PC-9 (cell line): ENCODE measurements around the gene ME3.

Experiments used
- CTCF ChIP-seq: fragments of 200-600 bp; sonication (generic); conservative IDR thresholded peaks from 2 replicates; pipeline ENCODE4 v1.6.1; 2017; ENCODE audit warnings: mixed run types, antibody characterized with exemption, mild to moderate bottlenecking, moderate library complexity
- EZH2 ChIP-seq: fragments of 200-600 bp; sonication (generic); IDR thresholded peaks from 2 replicates; pipeline ENCODE4 v1.8.0; 2017; ENCODE audit warnings: antibody characterized with exemption, low read depth

GRCh38 chr11:86582898-86583297 is 89.5 kb downstream of the ME3 start:
- no peak for TF ChIP-seq CTCF
- TF ChIP-seq EZH2, result no peak
